HepG2 (cell line): ENCODE data around the gene EEFSEC. TPM values are rescaled to one million over a fixed set of nuclear protein-coding genes. Genes with fewer than 3 reads are reported as not detected.

ENCODE experiments used
- AHR ChIP-seq: IDR thresholded peaks from 2 replicates; pipeline ENCODE4 v1.6.1; 2018; ENCODE audit warnings: missing genetic modification reagents, missing compliant biosample characterization
- HMGXB4 ChIP-seq, 2 experiments: sonication (generic) in 1 of 2; formaldehyde crosslinking in 1 of 2; IDR thresholded peaks; 2 replicates each; pipeline versions ENCODE4 v1.4.0 to v1.6.1; 2018 to 2020; ENCODE audit warnings: missing genetic modification reagents in 2 of 2, borderline replicate concordance in 1 of 2, low read depth in 1 of 2, mild to moderate bottlenecking in 1 of 2, missing biosample characterization in 1 of 2
- HNF4A ChIP-seq: sonication (generic); formaldehyde crosslinking; IDR thresholded peaks from 2 replicates; pipeline ENCODE4 v1.4.0; 2020; ENCODE audit warnings: missing genetic modification reagents
- LCORL ChIP-seq, 2 experiments: fragments of 450-650 bp in 1 of 2; sonication (generic) in 1 of 2; formaldehyde crosslinking in 1 of 2; IDR thresholded peaks; 2 replicates each; pipeline versions ENCODE4 v1.5.0 to v1.6.1; 2017 to 2020; ENCODE audit warnings: antibody characterized with exemption in 1 of 2, missing genetic modification reagents in 1 of 2
- NR0B2 ChIP-seq: sonication (generic); formaldehyde crosslinking; IDR thresholded peaks from 2 replicates; pipeline ENCODE4 v1.4.0; 2020; ENCODE audit warnings: mild to moderate bottlenecking, missing genetic modification reagents
- RARA ChIP-seq: IDR thresholded peaks from 2 replicates; pipeline ENCODE4 v1.6.1; 2016; ENCODE audit warnings: missing genetic modification reagents, missing compliant biosample characterization
- RXRA ChIP-seq: sonication (generic); formaldehyde crosslinking; IDR thresholded peaks from 2 replicates; pipeline ENCODE4 v1.5.1; 2020; ENCODE audit warnings: missing genetic modification reagents
- SKI ChIP-seq: fragments of 450-650 bp; IDR thresholded peaks from one replicate; pipeline ENCODE4 v1.6.1; 2018; ENCODE audit warnings: mild to moderate bottlenecking; ENCODE audit not compliant: partially characterized antibody
- SOX5 ChIP-seq: IDR thresholded peaks from 2 replicates; pipeline ENCODE4 v1.6.1; 2016; ENCODE audit warnings: borderline replicate concordance
- SOX6 ChIP-seq, 2 experiments: fragments of 450-650 bp in 1 of 2; sonication (generic) in 1 of 2; formaldehyde crosslinking in 1 of 2; IDR thresholded peaks; 2 replicates each; pipeline versions ENCODE4 v1.4.0 to v1.6.1; 2017 to 2020; ENCODE audit warnings: antibody characterized with exemption in 1 of 2, mild to moderate bottlenecking in 1 of 2, missing genetic modification reagents in 1 of 2
- TAF1 ChIP-seq: sonication (generic); formaldehyde crosslinking; IDR thresholded peaks from 2 replicates; pipeline ENCODE4 v1.4.0; 2020; ENCODE audit warnings: missing genetic modification reagents
- ZBTB40 ChIP-seq, 2 experiments: fragments of 450-650 bp in 1 of 2; sonication (generic) in 1 of 2; formaldehyde crosslinking in 1 of 2; IDR thresholded peaks; 2 replicates each; pipeline versions ENCODE4 v1.6.1 to v1.8.0; 2016 to 2022; ENCODE audit warnings: antibody characterized with exemption in 1 of 2, mild to moderate bottlenecking in 1 of 2, missing genetic modification reagents in 1 of 2
- ZBTB7A ChIP-seq: sonication (generic); formaldehyde crosslinking; IDR thresholded peaks from 2 replicates; pipeline ENCODE4 v1.8.0; 2022; ENCODE audit warnings: mild to moderate bottlenecking, missing genetic modification reagents
- ZFY ChIP-seq: sonication (generic); formaldehyde crosslinking; IDR thresholded peaks from 2 replicates; pipeline ENCODE4 v1.4.0; 2020; ENCODE audit warnings: missing genetic modification reagents
- ZNF552 ChIP-seq: sonication (generic); formaldehyde crosslinking; IDR thresholded peaks from 2 replicates; pipeline ENCODE4 v1.9.0; 2022; ENCODE audit warnings: missing genetic modification reagents, mild to moderate bottlenecking, borderline replicate concordance
- ZNF724P ChIP-seq: sonication (generic); formaldehyde crosslinking; IDR thresholded peaks from 2 replicates; pipeline ENCODE4 v1.8.0; 2022; ENCODE audit warnings: missing genetic modification reagents, borderline replicate concordance
- ZNF83 ChIP-seq: sonication (generic); formaldehyde crosslinking; IDR thresholded peaks from 2 replicates; pipeline ENCODE4 v1.4.0; 2020; ENCODE audit warnings: missing genetic modification reagents, mild to moderate bottlenecking, borderline replicate concordance
- polyA plus RNA-seq, 8 experiments: library from polyadenylated mRNA; depleted of rRNA in 3 of 8; stranded (reverse) in 7 of 8; unstranded in 1 of 8; fragments of >200 nt; fragmentation: Illumina TruSeq in 4 of 8; extraction: Trizol in 4 of 8; gene quantifications; 2 replicates each; pipeline versions ENCODE4 v1.2.1 to v1.2.3, GENCODE V29; 2011 to 2016; ENCODE audit warnings: low read depth in 4 of 8, missing spikeins in 1 of 8, mixed read lengths in 1 of 8; ENCODE audit not compliant: insufficient read depth in 1 of 8
- total RNA-seq, 5 experiments: library from RNA; depleted of rRNA; stranded (reverse); fragments of >200 nt; fragmentation: Illumina TruSeq; extraction: Trizol; gene quantifications; 2 replicates each; pipeline ENCODE4 v1.2.3, GENCODE V29; 2016; ENCODE audit warnings: low read depth in 1 of 5

EEFSEC gene
- total and polyA plus RNA-seq, 2 of the 13 experiments (the other 11 are each of a cell fraction or from before 2014, with no cell fraction given) = 6.4 to 24.2 TPM

- TF ChIP-seq ZBTB40 (IDR thresholded peaks at IDR 0.05) = no peak
- no peak for TF ChIP-seq ZBTB40 (CRISPR knock-in tag; IDR thresholded peaks at IDR 0.05)
- TF ChIP-seq HMGXB4 (CRISPR knock-in tag; IDR thresholded peaks at IDR 0.05; ENCODE audit: borderline replicate concordance in 1 of 2, low read depth in 1 of 2) = no peak
- no peak for TF ChIP-seq ZNF724P (CRISPR knock-in tag)
- TF ChIP-seq ZBTB7A = no peak
- no peak for TF ChIP-seq NR0B2 (CRISPR knock-in tag)
- TF ChIP-seq RXRA (CRISPR knock-in tag) = 0 out of 2 replicates have a peak, but pooled peaks have one; percentile 40
- peak; percentile 80 for TF ChIP-seq RARA (CRISPR knock-in tag)
- no peak for TF ChIP-seq ZNF552
- no peak for TF ChIP-seq LCORL (IDR thresholded peaks at IDR 0.05)
- peak; percentile 65 for TF ChIP-seq LCORL (CRISPR knock-in tag; IDR thresholded peaks at IDR 0.05)
- TF ChIP-seq TAF1 (CRISPR knock-in tag) = no peak
- no peak for TF ChIP-seq SOX6 (IDR thresholded peaks at IDR 0.05)
- TF ChIP-seq SOX6 (CRISPR knock-in tag; IDR thresholded peaks at IDR 0.05) = peak; percentile 71
- peak; percentile 43; the same call in 1 of the 2 replicates for TF ChIP-seq ZFY
- no peak for TF ChIP-seq AHR (CRISPR knock-in tag)
- TF ChIP-seq SKI = peak; percentile 75
- no peak for TF ChIP-seq ZNF83
- TF ChIP-seq HNF4A (CRISPR knock-in tag) = peak; percentile 82
- peak; percentile 63; the same call in 1 of the 2 replicates for TF ChIP-seq SOX5
These were observed 171.8 kb downstream of the EEFSEC start (continued) for GRCh38 chr3:128324911-128325592.
